ENCODE data around the gene PKP4.

GRCh38 chr2:158624961-158625360 is 168.2 kb downstream of the PKP4 start:
- TF ChIP-seq CTCF (conservative IDR thresholded peaks at IDR 0.05) = no peak
- TF ChIP-seq ZFX (IDR thresholded peaks at IDR 0.05) = no peak
